ENCODE data around the gene MCC. TPM values are rescaled to one million over a fixed set of nuclear protein-coding genes. Genes with fewer than 3 reads are reported as not detected.

The MCC gene
- total RNA-seq, 1 donor from 2014 or later = 22.7 TPM

GRCh38 chr5:113278976-113279375 lies 209.3 kb downstream of the MCC start:
- Mint-ChIP-seq H3K9me3 (ENCODE audit: unreplicated experiment) (no peaks in the 10 kb centered on the region), H3K4me1 (ENCODE audit: unreplicated experiment) (peaks cover 37% of the 10 kb centered on the region), H3K4me3 (ENCODE audit: unreplicated experiment) (no peak overlapping the region), H3K27ac (ENCODE audit: unreplicated experiment) (no peak overlapping the region), H3K36me3 (ENCODE audit: low read depth, unreplicated experiment) (no peaks in the 10 kb centered on the region), H3K27me3 (ENCODE audit: unreplicated experiment) (no peaks in the 10 kb centered on the region)
- DNase-seq (ENCODE audit: low spot score) = no peak
- TF ChIP-seq CTCF (IDR thresholded peaks at IDR 0.05; ENCODE audit: unreplicated experiment) = no peak

- Mint-ChIP-seq H3K27me3 (ENCODE audit: unreplicated experiment) (no peaks in the 10 kb centered on the region), H3K36me3 (ENCODE audit: low read depth, unreplicated experiment) (no peaks in the 10 kb centered on the region), H3K4me1 (ENCODE audit: unreplicated experiment) (peaks cover 47% of the 10 kb centered on the region), H3K27ac (ENCODE audit: unreplicated experiment) (no peak overlapping the region), H3K4me3 (ENCODE audit: unreplicated experiment) (no peak overlapping the region), H3K9me3 (ENCODE audit: unreplicated experiment) (no peaks in the 10 kb centered on the region)
- DNase-seq (ENCODE audit: low spot score) = no peak
- no peak for TF ChIP-seq CTCF (IDR thresholded peaks at IDR 0.05; ENCODE audit: unreplicated experiment)
Observed at GRCh38 chr5:113276493-113276892, 211.8 kb downstream of the MCC start.

- Mint-ChIP-seq H3K4me1 (ENCODE audit: unreplicated experiment) (peaks cover 47% of the 10 kb centered on the region), H3K27ac (ENCODE audit: unreplicated experiment) (peak overlapping the region; percentile 48), H3K9me3 (ENCODE audit: unreplicated experiment) (no peaks in the 10 kb centered on the region), H3K27me3 (ENCODE audit: unreplicated experiment) (no peaks in the 10 kb centered on the region), H3K36me3 (ENCODE audit: low read depth, unreplicated experiment) (no peaks in the 10 kb centered on the region), H3K4me3 (ENCODE audit: unreplicated experiment) (no peak overlapping the region)
- DNase-seq (ENCODE audit: low spot score) = no peak
- no peak for TF ChIP-seq CTCF (IDR thresholded peaks at IDR 0.05; ENCODE audit: unreplicated experiment)
Observed at GRCh38 chr5:113276001-113276400, 212.3 kb downstream of the MCC start.

DNA sequence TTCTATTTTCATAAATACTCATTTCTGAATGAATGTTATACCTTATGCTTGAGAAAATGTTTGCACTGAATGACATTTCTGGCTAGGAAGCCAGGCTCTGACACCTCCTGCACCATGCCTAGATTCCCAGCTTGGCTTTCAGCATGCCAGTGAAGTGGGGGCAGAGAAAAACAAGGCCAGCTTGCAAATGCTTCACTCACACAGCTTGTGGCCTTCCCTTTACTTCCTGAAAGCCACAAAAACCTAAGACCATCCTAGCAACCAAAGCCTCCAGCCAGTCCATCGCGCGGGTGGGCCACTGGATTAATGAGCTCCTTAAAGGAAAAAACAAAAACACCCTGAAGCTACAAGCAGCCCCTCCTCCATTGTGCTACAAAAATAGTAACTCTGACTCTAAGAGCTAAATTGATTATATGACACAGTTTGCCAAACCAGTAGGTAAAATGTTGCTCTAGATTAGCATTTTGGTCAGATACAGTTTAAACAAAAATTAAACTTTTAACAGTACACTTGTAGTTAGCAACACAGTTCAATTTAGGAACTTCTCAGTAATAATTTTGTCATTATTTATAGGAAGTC lies 213.3 kb downstream of the MCC start:
- Mint-ChIP-seq H3K27ac (ENCODE audit: unreplicated experiment) (peak overlapping the region; percentile 80), H3K36me3 (ENCODE audit: low read depth, unreplicated experiment) (no peaks in the 10 kb centered on the region), H3K9me3 (ENCODE audit: unreplicated experiment) (no peaks in the 10 kb centered on the region), H3K27me3 (ENCODE audit: unreplicated experiment) (no peaks in the 10 kb centered on the region), H3K4me3 (ENCODE audit: unreplicated experiment) (no peak overlapping the region), H3K4me1 (ENCODE audit: unreplicated experiment) (peaks cover 53% of the 10 kb centered on the region)
- no peak for TF ChIP-seq CTCF (IDR thresholded peaks at IDR 0.05; ENCODE audit: unreplicated experiment)
- no peak for DNase-seq (ENCODE audit: low spot score)

GRCh38 chr5:113273948-113274347 lies 214.3 kb downstream of the MCC start:
- no peak for DNase-seq (ENCODE audit: low spot score)
- Mint-ChIP-seq H3K9me3 (ENCODE audit: unreplicated experiment) (no peaks in the 10 kb centered on the region), H3K4me3 (ENCODE audit: unreplicated experiment) (no peak overlapping the region), H3K36me3 (ENCODE audit: low read depth, unreplicated experiment) (no peaks in the 10 kb centered on the region), H3K4me1 (ENCODE audit: unreplicated experiment) (peaks cover 62% of the 10 kb centered on the region), H3K27me3 (ENCODE audit: unreplicated experiment) (no peaks in the 10 kb centered on the region), H3K27ac (ENCODE audit: unreplicated experiment) (peak overlapping the region; percentile 39)
- TF ChIP-seq CTCF (IDR thresholded peaks at IDR 0.05; ENCODE audit: unreplicated experiment) = no peak

All from endothelial cell (in vitro differentiated cells).